Measurements from ENCODE around the gene SERPINB7.

The SERPINB7 gene

DNA sequence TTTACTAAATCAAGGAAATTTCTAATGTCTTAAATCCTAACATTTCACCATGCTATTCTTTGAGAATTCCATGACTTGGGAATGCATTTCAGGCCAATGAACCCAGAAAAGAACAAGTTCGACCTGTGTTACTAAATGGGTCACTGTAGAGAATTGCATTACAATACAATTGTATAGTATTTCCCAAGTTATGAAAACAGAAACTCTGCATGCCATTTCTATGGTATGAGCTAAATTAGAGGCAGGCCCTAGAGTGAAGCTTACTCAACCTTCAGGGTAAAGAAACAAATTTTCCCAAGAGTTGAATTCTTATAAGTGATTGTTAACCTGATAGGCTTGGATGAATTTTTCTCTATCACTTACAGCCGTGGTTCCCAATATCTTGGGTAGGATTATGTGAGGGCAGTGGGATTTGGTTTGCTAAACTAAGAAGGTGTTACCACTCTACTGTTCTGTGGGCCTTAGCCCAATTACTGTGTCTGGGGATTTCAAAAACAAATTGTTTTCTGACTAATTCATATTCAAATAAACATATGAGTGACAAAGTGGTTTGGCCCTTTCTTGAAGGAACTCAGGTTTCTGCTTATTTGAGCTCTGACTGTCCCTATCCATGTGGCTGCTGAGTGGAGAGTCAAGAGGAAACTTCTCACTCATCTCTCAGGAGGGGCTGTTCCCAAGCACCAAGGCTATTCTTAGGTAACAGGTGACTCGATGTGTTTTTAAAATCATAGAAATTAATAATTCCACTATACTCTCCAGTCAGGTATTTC, 11.2 kb upstream of the SERPINB7 start:
- Histone ChIP-seq H3K4me3 (ENCODE audit: insufficient read length, low read depth) (no peak overlapping the region), H3K9me3 (ENCODE audit: insufficient read depth, low read length) (no peaks in the 10 kb centered on the region), H3K27me3 (ENCODE audit: insufficient read depth, insufficient read length) (no peaks in the 10 kb centered on the region), H3K4me1 (ENCODE audit: insufficient read depth, insufficient read length) (no peaks in the 10 kb centered on the region), H3K9ac (ENCODE audit: insufficient read length, low read depth) (no peak overlapping the region), H3K36me3 (ENCODE audit: insufficient read depth, insufficient read length, low read length) (no peaks in the 10 kb centered on the region)
- DNase-seq (ENCODE audit: low read depth, low spot score) = no peak
- no peak for TF ChIP-seq YY1 (IDR thresholded peaks at IDR 0.05; ENCODE audit: insufficient read depth, insufficient read length)
- TF ChIP-seq SUZ12 (IDR thresholded peaks at IDR 0.05; ENCODE audit: extremely low read depth, insufficient read depth, insufficient read length) = no peak
- TF ChIP-seq ZNF274 (IDR thresholded peaks at IDR 0.05; ENCODE audit: low read depth, low read length) = no peak

DNA sequence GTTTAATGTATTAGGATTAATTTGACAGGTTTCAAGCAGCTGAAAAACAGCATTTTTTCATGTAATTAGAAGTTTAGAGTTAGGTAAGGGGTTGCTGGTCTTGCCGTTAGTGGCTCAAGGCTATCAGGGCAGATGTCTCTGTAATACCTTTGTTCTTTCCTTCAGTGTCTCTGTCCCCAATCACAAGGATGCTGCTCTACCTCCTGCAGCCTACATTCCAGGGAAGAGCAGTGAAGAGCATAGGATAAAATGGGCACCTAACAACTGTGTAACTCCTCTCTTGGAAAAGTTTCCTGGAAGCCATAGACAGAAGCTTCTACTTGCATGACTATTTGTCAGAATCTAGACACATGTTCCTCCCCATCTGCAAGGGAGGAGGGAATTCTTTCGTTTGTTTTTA, 9.4 kb upstream of the SERPINB7 start:
- TF ChIP-seq ZNF274 (IDR thresholded peaks at IDR 0.05; ENCODE audit: low read depth, low read length) = no peak
- no peak for DNase-seq (ENCODE audit: low read depth, low spot score)
- Histone ChIP-seq H3K4me1 (ENCODE audit: insufficient read depth, insufficient read length) (no peaks in the 10 kb centered on the region), H3K9ac (ENCODE audit: insufficient read length, low read depth) (no peak overlapping the region), H3K27me3 (ENCODE audit: insufficient read depth, insufficient read length) (no peaks in the 10 kb centered on the region), H3K9me3 (ENCODE audit: insufficient read depth, low read length) (no peaks in the 10 kb centered on the region), H3K36me3 (ENCODE audit: insufficient read depth, insufficient read length, low read length) (no peaks in the 10 kb centered on the region), H3K4me3 (ENCODE audit: insufficient read length, low read depth) (no peak overlapping the region)

DNA sequence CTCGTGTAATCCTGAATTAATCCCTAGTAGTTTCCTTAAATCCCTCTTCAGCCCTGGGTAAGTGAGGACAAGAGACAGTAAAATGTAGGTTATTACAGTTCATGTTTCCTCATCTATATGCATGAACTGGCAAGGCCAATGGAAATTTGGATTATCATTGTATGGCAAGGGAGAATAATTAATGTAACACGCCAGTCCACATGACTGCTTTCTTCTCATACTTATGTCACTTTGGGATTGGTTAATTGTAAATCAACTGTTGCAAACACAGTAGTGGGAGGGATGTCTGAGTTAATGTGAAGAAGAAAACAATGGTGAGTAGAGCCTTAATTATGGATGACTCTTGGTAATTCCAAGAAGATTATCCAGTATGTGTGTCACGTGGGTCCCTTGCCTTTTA, 1.7 kb upstream of the SERPINB7 start:
- no peaks in the 10 kb centered on the region for H3K9me3 ChIP-seq (ENCODE audit: insufficient read depth, low read length)
- no peak overlapping the region for H3K4me3 ChIP-seq (ENCODE audit: insufficient read length, low read depth)
- H3K9ac ChIP-seq (ENCODE audit: insufficient read length, low read depth) = no peak overlapping the region
- H3K4me1 ChIP-seq (ENCODE audit: insufficient read depth, insufficient read length) = no peaks in the 10 kb centered on the region
- no peaks in the 10 kb centered on the region for H3K27me3 ChIP-seq (ENCODE audit: insufficient read depth, insufficient read length)
- no peak for TF ChIP-seq YY1 (IDR thresholded peaks at IDR 0.05; ENCODE audit: insufficient read depth, insufficient read length)
- TF ChIP-seq ZNF274 (IDR thresholded peaks at IDR 0.05; ENCODE audit: low read depth, low read length) = no peak
- no peak for TF ChIP-seq SUZ12 (IDR thresholded peaks at IDR 0.05; ENCODE audit: extremely low read depth, insufficient read depth, insufficient read length)
- no peak for DNase-seq (ENCODE audit: low read depth, low spot score)
- no peaks in the 10 kb centered on the region for H3K36me3 ChIP-seq (ENCODE audit: insufficient read depth, insufficient read length, low read length)

DNA sequence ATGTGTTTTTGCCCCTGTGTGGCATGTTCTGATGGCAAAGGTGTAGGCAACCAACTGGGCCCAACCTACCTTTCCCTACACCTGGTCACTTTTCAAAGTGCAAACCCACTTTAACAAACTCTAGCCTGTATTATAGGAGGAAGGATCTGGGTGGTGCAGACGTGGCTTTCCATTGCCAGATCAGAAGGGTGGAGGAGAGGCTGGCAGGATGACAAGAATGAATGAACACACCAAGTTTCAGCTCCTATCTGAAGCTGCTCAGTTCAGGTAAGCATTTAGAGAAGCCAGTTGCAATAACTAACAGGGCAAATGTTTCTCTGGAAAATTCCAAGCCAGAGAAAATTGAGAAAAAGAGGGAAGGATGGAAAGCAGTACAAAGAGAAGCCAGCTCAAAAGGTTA, 707 bp upstream of the SERPINB7 start:
- Histone ChIP-seq H3K4me3 (ENCODE audit: insufficient read length, low read depth) (no peak overlapping the region), H3K9me3 (ENCODE audit: insufficient read depth, low read length) (no peaks in the 10 kb centered on the region), H3K9ac (ENCODE audit: insufficient read length, low read depth) (no peak overlapping the region)

DNA sequence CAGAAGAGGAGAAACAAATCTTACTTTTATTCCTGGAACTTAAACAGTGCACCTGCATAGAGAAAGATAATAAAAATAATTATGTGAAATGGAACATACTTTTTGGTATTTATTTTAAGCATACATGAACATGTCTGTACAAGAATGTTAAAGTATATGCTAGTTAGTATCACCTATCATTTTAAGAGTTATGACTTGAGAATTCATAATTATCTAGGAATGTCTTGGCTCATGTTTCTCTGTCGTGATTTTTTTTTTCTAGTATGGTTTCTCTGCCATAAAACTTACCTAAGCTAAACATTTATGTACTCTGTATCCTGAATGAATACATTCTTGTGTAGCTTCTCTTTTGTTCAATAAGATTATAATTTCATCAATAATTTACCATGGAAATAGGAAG, 4.2 kb downstream of the SERPINB7 start:
- Histone ChIP-seq H3K4me3 (ENCODE audit: insufficient read length, low read depth) (no peak overlapping the region), H3K27me3 (ENCODE audit: insufficient read depth, insufficient read length) (no peaks in the 10 kb centered on the region), H3K9ac (ENCODE audit: insufficient read length, low read depth) (no peak overlapping the region), H3K4me1 (ENCODE audit: insufficient read depth, insufficient read length) (no peaks in the 10 kb centered on the region), H3K9me3 (ENCODE audit: insufficient read depth, low read length) (no peaks in the 10 kb centered on the region), H3K36me3 (ENCODE audit: insufficient read depth, insufficient read length, low read length) (no peaks in the 10 kb centered on the region)
- no peak for DNase-seq (ENCODE audit: low read depth, low spot score)
- no peak for TF ChIP-seq SUZ12 (IDR thresholded peaks at IDR 0.05; ENCODE audit: extremely low read depth, insufficient read depth, insufficient read length)
- TF ChIP-seq YY1 (IDR thresholded peaks at IDR 0.05; ENCODE audit: insufficient read depth, insufficient read length) = no peak
- no peak for TF ChIP-seq ZNF274 (IDR thresholded peaks at IDR 0.05; ENCODE audit: low read depth, low read length)

More for the DNA sequence above, 707 bp upstream of the SERPINB7 start:
- Histone ChIP-seq H3K36me3 (ENCODE audit: insufficient read depth, insufficient read length, low read length) (no peaks in the 10 kb centered on the region), H3K4me1 (ENCODE audit: insufficient read depth, insufficient read length) (no peaks in the 10 kb centered on the region), H3K27me3 (ENCODE audit: insufficient read depth, insufficient read length) (no peaks in the 10 kb centered on the region)
- no peak for TF ChIP-seq YY1 (IDR thresholded peaks at IDR 0.05; ENCODE audit: insufficient read depth, insufficient read length)
- TF ChIP-seq ZNF274 (IDR thresholded peaks at IDR 0.05; ENCODE audit: low read depth, low read length) = no peak
- no peak for TF ChIP-seq SUZ12 (IDR thresholded peaks at IDR 0.05; ENCODE audit: extremely low read depth, insufficient read depth, insufficient read length)
- DNase-seq (ENCODE audit: low read depth, low spot score) = no peak

DNA sequence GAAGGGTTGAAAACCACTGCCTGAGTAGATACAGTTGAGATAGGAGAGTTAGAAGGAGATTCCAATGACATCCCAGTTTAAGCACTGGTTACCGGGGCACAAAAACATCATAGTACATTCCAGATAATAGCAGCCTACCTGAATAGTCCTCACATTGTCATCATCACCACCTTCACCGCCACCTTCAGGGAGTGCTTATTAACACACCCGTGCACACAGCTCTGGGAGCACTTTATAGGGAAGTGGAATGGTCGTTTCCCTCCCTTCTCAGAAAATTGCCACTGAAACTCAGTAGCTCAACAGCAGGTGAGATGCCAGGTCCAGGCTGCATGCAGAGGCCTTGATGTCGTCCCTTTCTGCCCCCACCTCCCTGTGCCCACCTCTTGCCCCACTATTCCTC, 8.2 kb downstream of the SERPINB7 start:
- TF ChIP-seq YY1 (IDR thresholded peaks at IDR 0.05; ENCODE audit: insufficient read depth, insufficient read length) (no peak), ZNF274 (IDR thresholded peaks at IDR 0.05; ENCODE audit: low read depth, low read length) (no peak), SUZ12 (IDR thresholded peaks at IDR 0.05; ENCODE audit: extremely low read depth, insufficient read depth, insufficient read length) (no peak)
- H3K9me3 ChIP-seq (ENCODE audit: insufficient read depth, low read length) = no peaks in the 10 kb centered on the region
- no peaks in the 10 kb centered on the region for H3K4me1 ChIP-seq (ENCODE audit: insufficient read depth, insufficient read length)
- H3K4me3 ChIP-seq (ENCODE audit: insufficient read length, low read depth) = no peak overlapping the region
- H3K27me3 ChIP-seq (ENCODE audit: insufficient read depth, insufficient read length) = no peaks in the 10 kb centered on the region
- no peak for DNase-seq (ENCODE audit: low read depth, low spot score)
- H3K9ac ChIP-seq (ENCODE audit: insufficient read length, low read depth) = no peak overlapping the region
- no peaks in the 10 kb centered on the region for H3K36me3 ChIP-seq (ENCODE audit: insufficient read depth, insufficient read length, low read length)

DNA sequence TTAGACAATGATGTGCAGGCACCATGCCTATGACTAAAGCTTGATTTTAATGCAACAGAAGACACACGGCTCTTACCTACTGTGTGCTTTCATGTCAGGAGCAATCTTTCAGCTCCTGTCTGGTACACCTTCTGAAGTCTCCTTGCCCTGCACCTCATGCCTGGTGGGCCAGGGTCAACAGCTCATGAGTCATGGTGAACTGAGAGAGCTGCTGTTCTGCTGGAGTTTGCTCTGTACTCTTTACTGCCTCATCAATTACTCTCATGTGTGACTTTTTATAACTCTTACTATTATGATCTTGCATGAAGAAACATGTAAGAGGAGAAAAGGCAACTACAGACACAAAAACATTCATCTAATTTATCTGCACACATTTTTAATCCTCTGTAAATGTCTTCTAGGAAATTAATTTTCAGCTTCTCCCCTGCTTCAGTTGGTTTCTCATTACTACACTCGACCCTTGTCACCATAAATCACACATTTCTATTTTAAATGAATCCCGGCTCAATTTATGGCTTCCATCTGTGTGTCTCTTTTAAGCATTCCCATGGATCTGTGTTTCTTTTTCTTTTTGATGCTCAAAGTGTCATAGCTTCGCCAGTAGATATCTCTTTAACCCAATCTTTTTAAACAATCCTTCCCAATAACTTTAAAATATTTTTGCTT, 9.7 kb downstream of the SERPINB7 start:
- no peak for TF ChIP-seq YY1 (IDR thresholded peaks at IDR 0.05; ENCODE audit: insufficient read depth, insufficient read length)
- no peak for TF ChIP-seq SUZ12 (IDR thresholded peaks at IDR 0.05; ENCODE audit: extremely low read depth, insufficient read depth, insufficient read length)
- no peak for TF ChIP-seq ZNF274 (IDR thresholded peaks at IDR 0.05; ENCODE audit: low read depth, low read length)
- DNase-seq (ENCODE audit: low read depth, low spot score) = no peak
- Histone ChIP-seq H3K4me1 (ENCODE audit: insufficient read depth, insufficient read length) (no peaks in the 10 kb centered on the region), H3K27me3 (ENCODE audit: insufficient read depth, insufficient read length) (no peaks in the 10 kb centered on the region), H3K4me3 (ENCODE audit: insufficient read length, low read depth) (no peak overlapping the region), H3K36me3 (ENCODE audit: insufficient read depth, insufficient read length, low read length) (no peaks in the 10 kb centered on the region), H3K9ac (ENCODE audit: insufficient read length, low read depth) (no peak overlapping the region), H3K9me3 (ENCODE audit: insufficient read depth, low read length) (no peaks in the 10 kb centered on the region)

All from NT2/D1 (cell line).